Coronary artery (tissue), 2 donors: ENCODE measurements around the gene KLB.
A peak's percentile ranks its signal among the peaks of the same experiment; 100 is the strongest.

ENCODE experiments used
- DNase-seq: peaks from one replicate; pipeline ENCODE4 v3.0.0-alpha.2; 2017; ENCODE audit warnings: low spot score
- H3K27ac ChIP-seq, 2 donors: fragments of 200-600 bp; sonication (generic); one replicate each; pipeline ENCODE4 v1.5.1; 2016 to 2019
- H3K4me3 ChIP-seq: fragments of 200-600 bp; sonication (generic); 2 replicates; pipeline ENCODE4 v1.5.1; 2016; ENCODE audit warnings: mild to moderate bottlenecking, moderate library complexity
- TF ChIP-seq, protein P1 (sequence below): fragments of 200-600 bp; sonication (generic); IDR thresholded peaks from one replicate; pipeline ENCODE4 v1.5.1; 2019; ENCODE audit warnings: antibody characterized with exemption

The KLB gene

DNA sequence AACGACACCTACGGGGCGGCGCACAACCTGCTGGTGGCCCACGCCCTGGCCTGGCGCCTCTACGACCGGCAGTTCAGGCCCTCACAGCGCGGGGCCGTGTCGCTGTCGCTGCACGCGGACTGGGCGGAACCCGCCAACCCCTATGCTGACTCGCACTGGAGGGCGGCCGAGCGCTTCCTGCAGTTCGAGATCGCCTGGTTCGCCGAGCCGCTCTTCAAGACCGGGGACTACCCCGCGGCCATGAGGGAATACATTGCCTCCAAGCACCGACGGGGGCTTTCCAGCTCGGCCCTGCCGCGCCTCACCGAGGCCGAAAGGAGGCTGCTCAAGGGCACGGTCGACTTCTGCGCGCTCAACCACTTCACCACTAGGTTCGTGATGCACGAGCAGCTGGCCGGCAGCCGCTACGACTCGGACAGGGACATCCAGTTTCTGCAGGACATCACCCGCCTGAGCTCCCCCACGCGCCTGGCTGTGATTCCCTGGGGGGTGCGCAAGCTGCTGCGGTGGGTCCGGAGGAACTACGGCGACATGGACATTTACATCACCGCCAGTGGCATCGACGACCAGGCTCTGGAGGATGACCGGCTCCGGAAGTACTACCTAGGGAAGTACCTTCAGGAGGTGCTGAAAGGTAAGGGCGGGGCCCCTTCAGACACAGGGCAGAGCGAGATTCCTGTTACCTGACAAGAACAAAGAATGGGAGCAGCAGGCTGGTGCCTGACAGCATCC, 40.3 kb downstream of the KLB start:
- H3K27ac ChIP-seq = no peak overlapping the region
- peak overlapping the region; percentile 72 for H3K4me3 ChIP-seq
- TF ChIP-seq, protein P1, sequence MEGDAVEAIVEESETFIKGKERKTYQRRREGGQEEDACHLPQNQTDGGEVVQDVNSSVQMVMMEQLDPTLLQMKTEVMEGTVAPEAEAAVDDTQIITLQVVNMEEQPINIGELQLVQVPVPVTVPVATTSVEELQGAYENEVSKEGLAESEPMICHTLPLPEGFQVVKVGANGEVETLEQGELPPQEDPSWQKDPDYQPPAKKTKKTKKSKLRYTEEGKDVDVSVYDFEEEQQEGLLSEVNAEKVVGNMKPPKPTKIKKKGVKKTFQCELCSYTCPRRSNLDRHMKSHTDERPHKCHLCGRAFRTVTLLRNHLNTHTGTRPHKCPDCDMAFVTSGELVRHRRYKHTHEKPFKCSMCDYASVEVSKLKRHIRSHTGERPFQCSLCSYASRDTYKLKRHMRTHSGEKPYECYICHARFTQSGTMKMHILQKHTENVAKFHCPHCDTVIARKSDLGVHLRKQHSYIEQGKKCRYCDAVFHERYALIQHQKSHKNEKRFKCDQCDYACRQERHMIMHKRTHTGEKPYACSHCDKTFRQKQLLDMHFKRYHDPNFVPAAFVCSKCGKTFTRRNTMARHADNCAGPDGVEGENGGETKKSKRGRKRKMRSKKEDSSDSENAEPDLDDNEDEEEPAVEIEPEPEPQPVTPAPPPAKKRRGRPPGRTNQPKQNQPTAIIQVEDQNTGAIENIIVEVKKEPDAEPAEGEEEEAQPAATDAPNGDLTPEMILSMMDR = no peak
- peak; percentile 73 for DNase-seq

DNA sequence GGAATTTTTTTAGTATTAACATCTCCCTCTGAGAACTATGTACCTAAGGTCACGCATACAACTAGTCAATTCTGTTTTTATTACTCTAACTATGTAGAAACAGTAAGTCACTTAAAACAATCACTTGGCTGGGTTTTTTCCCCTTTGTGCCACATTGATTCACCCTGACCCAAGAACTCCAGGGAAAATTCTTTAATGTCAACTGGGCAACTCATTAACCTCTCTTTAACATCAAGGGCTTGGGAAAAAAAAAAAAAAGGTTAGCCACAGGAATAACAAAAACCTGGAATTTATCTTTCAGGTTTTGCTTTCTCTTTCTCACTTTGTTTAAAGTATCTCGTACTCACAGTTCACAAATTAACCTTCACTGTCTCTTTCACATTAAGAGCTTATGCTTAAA, 43.9 kb downstream of the KLB start:
- TF ChIP-seq, protein P1 = no peak
- Histone ChIP-seq H3K4me3 (no peak overlapping the region), H3K27ac (no peak overlapping the region)
- no peak for DNase-seq

DNA sequence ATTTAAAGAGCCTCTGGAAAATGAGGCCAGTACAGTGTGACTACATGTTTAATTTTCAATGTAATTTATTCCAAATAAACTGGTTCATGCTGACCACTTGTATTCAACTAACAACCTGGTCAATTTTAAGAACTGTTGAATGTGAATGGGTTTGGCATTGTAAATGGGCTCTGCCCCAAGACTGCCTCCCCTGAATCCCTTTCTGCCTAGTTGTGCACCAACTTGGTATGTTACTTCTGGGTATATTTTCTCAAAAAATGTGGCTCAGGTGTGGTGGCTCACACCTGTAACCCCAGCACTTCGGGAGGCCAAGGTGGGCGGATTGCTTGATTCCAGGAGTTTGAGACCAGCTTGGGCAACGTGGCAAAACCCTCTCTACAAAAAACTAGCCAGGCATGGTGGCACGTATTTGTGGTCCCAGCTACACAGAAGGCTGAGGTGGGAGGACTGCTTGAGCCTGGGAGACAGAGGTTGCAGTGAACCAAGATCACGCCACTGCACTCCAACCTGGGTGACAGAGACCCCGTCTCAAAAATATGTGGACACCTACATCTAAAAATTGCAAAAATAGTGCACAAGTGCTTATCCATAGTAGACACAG, 44.8 kb downstream of the KLB start:
- DNase-seq = no peak
- H3K4me3 ChIP-seq = no peak overlapping the region
- TF ChIP-seq, protein P1 = no peak
- H3K27ac ChIP-seq = no peak overlapping the region

DNA sequence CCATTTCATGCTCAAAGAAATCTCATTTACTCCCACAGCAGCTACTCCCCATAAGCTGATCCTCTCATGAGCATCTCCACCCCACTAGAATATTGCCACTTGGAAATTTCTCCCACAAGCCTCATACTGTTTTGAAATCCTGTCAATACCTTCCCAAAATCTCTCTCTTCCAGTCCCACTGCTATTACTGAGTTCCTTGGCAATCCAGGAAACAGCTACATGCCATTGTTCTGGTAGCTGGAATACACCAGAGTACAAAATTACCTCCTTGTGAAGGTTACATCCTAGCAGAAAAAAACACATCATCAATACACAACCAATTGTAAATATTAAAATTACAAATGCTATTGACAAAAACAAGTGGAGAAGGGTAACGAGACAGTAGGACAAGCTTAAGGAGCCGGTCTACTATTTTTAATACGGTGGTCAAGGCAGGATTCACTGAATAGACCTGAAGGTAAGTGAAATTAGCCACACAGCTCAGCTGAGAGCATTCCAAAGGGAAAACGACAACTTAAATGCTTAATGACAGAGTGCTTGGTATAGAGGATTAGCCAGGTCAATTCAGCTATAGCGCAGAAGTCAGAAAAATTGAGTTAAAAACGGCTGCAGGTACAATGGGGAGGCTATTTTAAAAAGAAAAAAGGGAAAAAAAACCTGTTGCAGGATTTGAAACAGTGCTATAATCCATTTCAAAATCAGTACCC, 45.6 kb downstream of the KLB start:
- DNase-seq = no peak
- Histone ChIP-seq H3K4me3 (no peak overlapping the region), H3K27ac (no peak overlapping the region)
- TF ChIP-seq, protein P1 = no peak

DNA sequence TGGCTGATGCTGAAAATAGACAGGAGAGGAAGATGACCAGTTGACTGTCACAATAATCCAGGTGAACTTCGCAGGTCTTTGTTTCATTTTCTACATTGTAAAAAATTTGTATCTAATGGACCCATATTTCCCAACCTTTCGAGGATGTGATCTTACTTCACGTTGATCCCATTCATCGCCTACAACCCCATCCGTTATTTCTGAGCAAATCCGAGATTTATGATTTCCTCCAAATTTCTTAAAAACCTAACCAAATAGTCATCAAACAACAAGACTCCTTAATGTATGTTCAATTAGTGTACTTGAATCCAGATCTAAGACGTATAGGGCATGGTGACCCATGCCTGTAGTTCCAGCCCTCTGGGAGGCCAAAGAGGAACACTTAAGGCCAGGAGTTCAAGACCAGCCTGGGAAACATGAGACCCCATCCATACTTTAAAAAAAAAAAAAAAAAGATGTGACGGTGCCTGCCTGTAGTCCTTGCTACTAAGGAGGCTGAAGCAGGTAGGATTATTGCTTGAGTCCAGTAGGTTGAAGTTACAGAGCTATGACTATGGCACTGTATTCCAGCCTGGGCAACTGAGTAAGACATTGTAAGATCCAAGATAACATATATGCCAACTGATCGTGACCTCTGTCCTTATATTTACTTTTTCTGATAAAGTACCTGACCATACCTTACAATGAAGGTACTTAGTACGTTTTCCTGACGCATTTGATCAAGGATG, 46.3 kb downstream of the KLB start:
- H3K4me3 ChIP-seq = no peak overlapping the region
- TF ChIP-seq, protein P1 = no peak

DNA sequence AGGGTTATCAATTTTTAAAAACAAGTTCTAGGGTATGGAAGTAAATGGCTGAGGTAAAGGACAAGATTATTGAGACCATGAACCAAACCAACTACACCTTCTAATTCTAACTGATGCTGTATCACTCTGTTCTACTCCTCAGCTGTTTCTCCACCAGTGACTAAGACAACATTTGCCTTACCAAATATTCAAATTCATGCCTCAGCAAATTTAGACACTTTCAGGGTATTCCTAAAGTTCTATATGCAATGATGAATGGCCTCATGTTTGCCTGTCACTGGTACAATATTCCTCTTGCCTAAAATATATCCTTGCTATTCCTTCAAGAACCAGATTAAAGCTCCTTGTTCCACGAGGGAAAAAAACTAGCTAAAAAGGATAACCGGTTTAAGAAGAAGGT, 47.0 kb downstream of the KLB start:
- Histone ChIP-seq H3K27ac (no peak overlapping the region), H3K4me3 (no peak overlapping the region)
- DNase-seq = no peak
- TF ChIP-seq, protein P1 = no peak

More for the DNA sequence above, 46.3 kb downstream of the KLB start:
- H3K27ac ChIP-seq = no peak overlapping the region
- DNase-seq = no peak
